ENCODE measurements around the gene ATP8A2. TPM values are rescaled to one million over a fixed set of nuclear protein-coding genes. Genes with fewer than 3 reads are reported as not detected.
"Not testable (repeated sequence)": the region's sequence is repeated elsewhere in the genome, so short reads cannot be mapped to it uniquely, and the experiment has no call there.

Gene ATP8A2
- total RNA-seq, 1 donor from 2014 or later = 0.40 TPM

DNA sequence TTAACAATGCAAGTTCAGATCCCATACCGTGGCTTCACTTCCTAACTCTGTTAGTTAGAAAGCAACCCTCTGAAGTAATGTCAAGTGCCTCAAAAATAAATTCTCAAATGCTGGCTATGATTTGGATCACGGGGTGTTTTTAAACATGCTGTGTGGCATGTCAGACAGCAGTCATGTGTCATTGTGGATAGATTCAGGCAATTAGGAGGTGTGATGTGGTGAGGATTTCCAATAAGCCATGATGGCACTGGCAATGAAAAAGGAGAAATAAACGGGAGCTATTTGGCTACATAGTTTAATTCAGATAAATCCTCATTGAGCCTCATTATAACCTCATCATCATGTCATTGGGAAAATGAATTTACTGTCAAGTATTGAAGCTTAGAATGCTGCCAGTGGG lies 130.3 kb downstream of the ATP8A2 start:
- H3K27me3 Mint-ChIP-seq = peaks cover 4% of the 10 kb centered on the region

DNA sequence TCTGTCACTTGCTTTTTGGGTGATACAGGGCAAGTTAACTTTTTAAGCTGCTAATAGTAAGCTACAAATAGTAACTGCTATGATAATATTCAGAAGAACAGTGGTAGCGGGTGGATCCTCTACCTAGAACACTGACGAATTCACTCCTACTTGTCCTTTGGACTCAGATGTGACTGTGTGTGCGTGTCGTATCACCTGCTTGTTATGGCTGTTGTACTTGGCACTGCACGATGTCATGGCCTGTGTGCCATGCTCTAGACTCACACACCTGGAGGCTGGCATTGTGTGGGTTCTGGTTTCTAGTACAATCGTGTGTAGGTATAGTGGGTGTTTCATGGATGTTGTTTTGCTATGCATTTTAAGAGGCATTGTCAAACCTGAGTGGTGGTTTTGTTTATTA lies 130.8 kb downstream of the ATP8A2 start:
- Mint-ChIP-seq H3K27ac (no peak overlapping the region), H3K27me3 (peaks cover 4% of the 10 kb centered on the region), H3K4me1 (no peaks in the 10 kb centered on the region), H3K9me3 (no peaks in the 10 kb centered on the region), H3K36me3 (ENCODE audit: low read depth) (no peaks in the 10 kb centered on the region), H3K4me3 (no peak overlapping the region)
- intact Hi-C loops (cut with micrococcal nuclease) = no loop called here
- no peak for DNase-seq

More for the DNA sequence above, 130.3 kb downstream of the ATP8A2 start:
- Mint-ChIP-seq H3K4me1 (no peaks in the 10 kb centered on the region), H3K36me3 (ENCODE audit: low read depth) (no peaks in the 10 kb centered on the region), H3K27ac (no peak overlapping the region), H3K4me3 (no peak overlapping the region), H3K9me3 (no peaks in the 10 kb centered on the region)
- intact Hi-C loops (cut with micrococcal nuclease) = no loop called here
- DNase-seq = no peak

DNA sequence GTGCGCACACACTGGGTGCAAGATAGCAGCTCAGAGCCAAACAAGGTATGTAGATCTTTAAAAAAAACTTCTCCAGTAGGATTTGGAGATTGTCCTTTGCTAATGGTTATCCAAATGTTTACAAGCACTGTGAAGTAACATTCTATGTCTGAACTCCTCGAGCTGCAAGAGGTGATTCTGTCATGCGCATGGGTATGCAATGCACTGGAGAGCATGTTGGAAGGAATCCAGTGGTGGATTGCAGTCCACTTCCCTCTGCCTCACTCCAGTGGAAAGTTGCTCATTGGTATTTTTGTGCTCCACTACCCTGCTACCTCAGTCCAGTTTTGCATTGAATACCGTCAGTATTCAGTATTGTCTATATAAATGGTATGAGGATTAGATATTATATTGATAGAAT lies 132.1 kb downstream of the ATP8A2 start:
- DNase-seq = no peak
- Mint-ChIP-seq H3K4me3 (no peak overlapping the region), H3K27me3 (peaks cover 4% of the 10 kb centered on the region), H3K9me3 (no peaks in the 10 kb centered on the region), H3K27ac (no peak overlapping the region), H3K36me3 (ENCODE audit: low read depth) (no peaks in the 10 kb centered on the region), H3K4me1 (no peaks in the 10 kb centered on the region)
- intact Hi-C loops (cut with micrococcal nuclease) = no loop called here

DNA sequence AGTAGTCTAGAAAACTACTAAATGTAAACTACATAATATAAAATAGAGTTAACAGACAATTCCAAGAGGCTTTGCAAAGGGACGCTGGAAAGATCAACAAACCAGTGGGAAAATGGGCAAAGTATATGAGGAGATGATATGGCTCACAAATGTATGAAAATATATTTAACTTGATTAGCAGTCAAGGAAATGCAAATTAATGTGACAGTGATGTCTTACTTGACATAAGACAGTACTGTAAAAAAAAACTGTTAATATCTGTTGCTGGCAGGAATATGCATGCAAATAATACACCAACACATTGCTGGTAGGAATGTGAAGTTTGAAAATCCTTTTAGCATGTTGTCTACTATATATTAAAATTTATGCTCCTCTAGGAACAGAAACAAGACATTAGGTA lies 136.1 kb downstream of the ATP8A2 start:
- DNase-seq = no peak
- no peak overlapping the region for H3K27ac Mint-ChIP-seq
- no peaks in the 10 kb centered on the region for H3K9me3 Mint-ChIP-seq
- no peaks in the 10 kb centered on the region for H3K27me3 Mint-ChIP-seq
- peaks cover 2% of the 10 kb centered on the region for H3K4me1 Mint-ChIP-seq
- no peak overlapping the region for H3K4me3 Mint-ChIP-seq
- no peaks in the 10 kb centered on the region for H3K36me3 Mint-ChIP-seq (ENCODE audit: low read depth)
- intact Hi-C loops (cut with micrococcal nuclease) = no loop called here

DNA sequence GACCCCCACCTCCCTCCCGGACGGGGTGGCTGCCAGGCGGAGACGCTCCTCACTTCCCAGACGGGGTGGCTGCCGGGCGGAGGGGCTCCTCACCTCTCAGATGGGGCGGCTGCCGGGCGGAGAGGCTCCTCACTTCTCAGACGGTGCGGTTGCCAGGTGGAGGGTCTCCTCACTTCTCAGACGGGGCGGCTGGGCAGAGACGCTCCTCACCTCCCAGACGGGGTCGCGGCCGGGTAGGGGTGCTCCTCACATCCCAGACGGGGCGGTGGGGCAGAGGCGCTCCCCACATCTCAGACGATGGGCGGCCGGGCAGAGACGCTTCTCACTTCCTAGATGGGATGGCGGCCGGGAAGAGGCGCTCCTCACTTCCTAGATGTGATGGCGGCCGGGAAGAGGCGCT lies 141.3 kb downstream of the ATP8A2 start:
- intact Hi-C loops (cut with micrococcal nuclease); H3K36me3 Mint-ChIP-seq (ENCODE audit: low read depth); DNase-seq; H3K4me3 Mint-ChIP-seq; H3K27ac Mint-ChIP-seq; H3K27me3 Mint-ChIP-seq; H3K4me1 Mint-ChIP-seq; H3K9me3 Mint-ChIP-seq: not testable (repeated sequence)

DNA sequence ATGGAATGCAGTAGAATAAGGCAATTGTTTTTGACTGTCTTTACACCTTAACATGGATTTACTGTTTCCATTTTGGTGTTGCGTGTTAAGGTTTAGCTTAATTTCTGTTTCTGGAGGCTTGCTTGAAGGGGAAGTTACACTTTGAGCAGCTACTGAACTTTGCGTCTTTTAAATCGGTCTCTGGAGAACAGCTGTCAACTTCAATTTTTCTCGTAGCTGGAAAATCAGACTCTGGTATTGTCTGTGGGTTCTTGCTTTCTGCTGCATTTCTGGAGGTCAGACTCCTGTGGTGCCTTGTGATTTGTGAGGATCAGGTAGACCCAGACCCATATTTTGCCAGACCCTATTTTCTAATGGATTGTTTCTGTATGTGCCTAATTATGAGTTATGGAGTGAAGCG lies 146.7 kb downstream of the ATP8A2 start:
- H3K27me3 Mint-ChIP-seq = peaks cover 5% of the 10 kb centered on the region
- no peak overlapping the region for H3K4me3 Mint-ChIP-seq
- no peaks in the 10 kb centered on the region for H3K9me3 Mint-ChIP-seq
- H3K36me3 Mint-ChIP-seq (ENCODE audit: low read depth) = no peaks in the 10 kb centered on the region
- no peaks in the 10 kb centered on the region for H3K4me1 Mint-ChIP-seq
- intact Hi-C loops (cut with micrococcal nuclease) = no loop called here
- DNase-seq = no peak
- H3K27ac Mint-ChIP-seq = no peak overlapping the region

DNA sequence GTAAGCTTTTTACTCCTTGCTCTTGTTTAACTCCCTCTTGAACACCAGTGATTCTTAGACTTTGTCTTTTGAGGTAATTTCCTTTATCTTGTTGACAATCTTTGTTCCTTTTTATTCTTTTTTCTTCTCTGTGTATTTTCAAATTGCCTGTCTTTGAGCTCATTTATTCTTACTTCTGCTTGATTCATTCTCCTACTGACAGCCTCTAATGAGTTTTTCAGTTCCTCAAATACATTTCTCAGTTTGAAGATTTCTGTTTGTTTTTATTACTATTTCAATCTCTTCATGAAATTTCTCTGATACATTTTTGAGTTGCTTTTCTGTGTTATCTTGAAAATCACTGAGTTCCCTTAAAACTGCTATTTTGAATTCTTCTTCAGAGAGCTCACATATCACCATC lies 154.1 kb downstream of the ATP8A2 start:
- H3K9me3 Mint-ChIP-seq = peaks cover 15% of the 10 kb centered on the region
- no peaks in the 10 kb centered on the region for H3K4me1 Mint-ChIP-seq
- no peaks in the 10 kb centered on the region for H3K36me3 Mint-ChIP-seq (ENCODE audit: low read depth)
- H3K27ac Mint-ChIP-seq = no peak overlapping the region
- no peak overlapping the region for H3K4me3 Mint-ChIP-seq
- H3K27me3 Mint-ChIP-seq = peaks cover 19% of the 10 kb centered on the region
- intact Hi-C loops (cut with micrococcal nuclease) = no loop called here
- DNase-seq = no peak

DNA sequence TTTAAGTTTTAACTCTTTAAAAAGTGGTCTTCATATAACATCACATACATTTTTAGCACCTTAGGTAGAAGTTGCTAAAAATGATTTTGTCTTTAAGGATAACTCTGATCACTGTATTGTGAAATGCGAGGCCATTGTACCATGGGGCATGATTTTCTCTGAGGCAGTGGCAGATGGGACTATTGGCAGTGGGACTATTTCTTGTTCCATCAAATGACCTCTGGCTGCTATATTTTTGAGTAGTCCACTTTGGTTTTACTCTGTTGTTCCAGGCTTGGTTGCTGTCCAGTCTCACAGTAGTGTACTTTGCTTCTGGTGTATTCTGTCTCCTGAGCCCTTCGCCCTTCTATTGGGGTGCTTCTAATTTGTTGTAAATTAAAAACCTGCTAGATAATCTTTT lies 156.5 kb downstream of the ATP8A2 start:
- H3K9me3 Mint-ChIP-seq = peaks cover 15% of the 10 kb centered on the region
- intact Hi-C loops (cut with micrococcal nuclease) = no loop called here
- no peak overlapping the region for H3K27ac Mint-ChIP-seq
- DNase-seq = no peak
- H3K36me3 Mint-ChIP-seq (ENCODE audit: low read depth) = no peaks in the 10 kb centered on the region
- peaks cover 21% of the 10 kb centered on the region for H3K27me3 Mint-ChIP-seq
- no peak overlapping the region for H3K4me3 Mint-ChIP-seq
- no peaks in the 10 kb centered on the region for H3K4me1 Mint-ChIP-seq

DNA sequence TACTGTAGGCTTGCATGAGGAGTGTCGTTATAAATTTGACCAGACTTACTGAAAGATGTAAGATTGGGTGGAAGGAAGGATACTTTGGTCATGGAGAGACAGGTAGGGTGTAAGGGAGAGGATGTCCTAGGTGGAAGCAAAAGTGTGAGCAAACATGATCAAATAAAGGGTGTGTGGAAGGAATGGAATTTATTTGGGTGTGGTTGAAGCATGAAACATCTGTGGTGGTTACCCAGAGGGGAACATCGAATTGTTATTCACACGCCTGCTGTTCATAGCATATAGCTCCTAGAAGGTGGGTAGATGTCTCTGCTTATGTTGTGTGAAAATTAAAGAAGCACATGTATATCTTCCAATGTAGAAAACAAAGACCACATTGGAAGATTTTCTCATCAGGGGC lies 157.7 kb downstream of the ATP8A2 start:
- Mint-ChIP-seq H3K27ac (no peak overlapping the region), H3K4me3 (no peak overlapping the region), H3K36me3 (ENCODE audit: low read depth) (no peaks in the 10 kb centered on the region), H3K27me3 (peaks cover 15% of the 10 kb centered on the region), H3K9me3 (peaks cover 15% of the 10 kb centered on the region), H3K4me1 (no peaks in the 10 kb centered on the region)
- DNase-seq = no peak
- intact Hi-C loops (cut with micrococcal nuclease) = no loop called here

DNA sequence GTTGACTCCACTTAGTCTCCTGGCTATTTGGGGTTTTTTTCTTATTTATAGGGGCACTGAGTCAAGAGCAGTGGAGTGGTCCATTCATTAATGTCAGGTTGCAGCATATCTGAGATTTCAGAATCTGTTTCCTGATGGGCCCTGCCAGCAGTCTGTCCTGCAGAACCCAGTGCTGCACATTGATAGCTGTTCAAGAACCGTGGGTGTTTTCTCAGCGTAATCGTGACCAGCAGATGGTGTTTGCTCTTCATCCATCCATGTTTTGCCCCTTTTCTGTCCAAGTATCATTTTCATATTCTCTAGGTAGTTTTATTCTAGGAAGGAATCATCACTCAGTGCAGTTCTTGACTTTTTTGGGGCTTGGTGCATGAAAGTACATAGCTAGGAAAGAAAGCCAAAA lies 166.5 kb downstream of the ATP8A2 start:
- no peaks in the 10 kb centered on the region for H3K36me3 Mint-ChIP-seq (ENCODE audit: low read depth)
- H3K9me3 Mint-ChIP-seq = no peaks in the 10 kb centered on the region
- H3K27ac Mint-ChIP-seq = no peak overlapping the region
- no peak overlapping the region for H3K4me3 Mint-ChIP-seq
- H3K27me3 Mint-ChIP-seq = peaks cover 9% of the 10 kb centered on the region
- DNase-seq = no peak
- intact Hi-C loops (cut with micrococcal nuclease) = no loop called here
- no peaks in the 10 kb centered on the region for H3K4me1 Mint-ChIP-seq

DNA sequence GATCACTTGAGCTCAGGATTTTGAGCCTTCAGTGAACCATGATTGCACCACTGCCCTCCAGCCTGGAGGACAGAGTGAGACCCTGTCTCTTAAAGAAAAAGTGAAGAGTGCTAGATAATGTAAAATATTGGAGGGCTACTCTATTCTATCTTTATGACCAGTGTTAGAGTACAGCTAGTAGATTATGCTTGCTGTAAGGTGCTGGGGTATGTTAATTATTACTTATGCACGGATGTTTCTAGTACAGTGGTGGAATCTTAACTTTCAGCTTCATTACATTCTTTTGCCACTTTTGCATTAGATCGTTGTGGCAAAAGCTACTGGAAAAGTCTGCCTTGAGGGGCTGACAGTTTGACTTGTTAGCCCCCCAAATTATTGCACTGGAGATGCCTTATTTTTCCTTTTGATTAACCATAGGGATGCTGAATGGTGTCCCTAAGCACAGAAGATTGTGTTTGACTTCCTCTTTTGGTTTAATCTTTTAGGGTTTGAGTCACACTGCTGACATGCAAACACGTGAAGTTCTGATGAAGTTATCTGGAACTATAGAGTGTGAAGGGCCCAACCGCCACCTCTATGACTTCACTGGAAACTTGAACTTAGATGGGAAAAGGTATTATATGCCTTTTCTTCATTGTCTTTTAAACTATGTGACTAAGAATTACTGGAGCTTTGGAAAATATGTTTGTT lies 169.8 kb downstream of the ATP8A2 start:
- H3K27ac Mint-ChIP-seq = no peak overlapping the region
- H3K4me1 Mint-ChIP-seq = no peaks in the 10 kb centered on the region
- no peak for DNase-seq
- intact Hi-C loops (cut with micrococcal nuclease) = no loop called here
- H3K4me3 Mint-ChIP-seq = no peak overlapping the region
- peaks cover 17% of the 10 kb centered on the region for H3K27me3 Mint-ChIP-seq
- no peaks in the 10 kb centered on the region for H3K36me3 Mint-ChIP-seq (ENCODE audit: low read depth)
- peaks cover 3% of the 10 kb centered on the region for H3K9me3 Mint-ChIP-seq

DNA sequence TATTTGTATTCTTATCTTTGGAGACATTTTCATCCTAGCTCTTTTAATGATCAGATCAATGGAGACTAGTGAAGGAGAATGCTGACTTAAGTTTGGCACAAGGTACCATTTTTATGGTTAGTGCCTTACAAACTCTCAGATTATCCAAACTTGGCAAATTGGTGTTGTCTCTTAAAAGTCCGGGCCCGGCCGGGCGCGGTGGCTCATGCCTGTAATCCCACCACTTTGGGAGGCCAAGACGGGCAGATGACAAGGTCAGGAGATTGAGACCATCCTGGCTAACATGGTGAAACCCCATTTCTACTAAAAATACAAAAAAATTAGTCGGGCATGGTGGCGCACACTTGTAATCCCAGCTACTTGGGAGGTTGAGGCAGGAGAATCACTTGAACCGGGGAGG lies 177.2 kb downstream of the ATP8A2 start:
- H3K4me3 Mint-ChIP-seq; H3K36me3 Mint-ChIP-seq (ENCODE audit: low read depth); H3K9me3 Mint-ChIP-seq; intact Hi-C loops (cut with micrococcal nuclease); DNase-seq; H3K27ac Mint-ChIP-seq; H3K4me1 Mint-ChIP-seq: not testable (repeated sequence)
- H3K27me3 Mint-ChIP-seq = peaks cover 14% of the 10 kb centered on the region

DNA sequence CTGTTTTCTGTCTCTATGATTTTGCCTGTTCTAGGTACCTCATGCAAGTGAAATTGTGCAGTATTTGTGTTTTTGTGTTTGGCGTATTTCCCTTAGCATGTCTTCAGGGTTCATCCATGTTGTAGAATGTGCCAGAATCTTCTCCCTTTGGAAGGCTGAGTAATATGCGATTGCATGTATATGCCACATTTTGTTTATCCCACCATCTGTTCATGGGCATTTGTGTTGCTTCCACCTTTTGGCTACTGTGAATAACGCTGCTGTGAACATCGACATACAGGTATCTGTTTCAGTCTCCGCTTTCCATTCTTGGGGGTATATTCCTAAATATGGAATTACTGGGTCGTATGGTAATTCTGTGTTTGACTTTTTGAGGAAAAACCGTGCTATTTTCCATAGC lies 190.0 kb downstream of the ATP8A2 start:
- Mint-ChIP-seq H3K9me3 (no peaks in the 10 kb centered on the region), H3K27me3 (peaks cover 17% of the 10 kb centered on the region), H3K36me3 (ENCODE audit: low read depth) (no peaks in the 10 kb centered on the region), H3K4me1 (no peaks in the 10 kb centered on the region), H3K27ac (no peak overlapping the region), H3K4me3 (no peak overlapping the region)
- no peak for DNase-seq
- intact Hi-C loops (cut with micrococcal nuclease) = no loop called here

DNA sequence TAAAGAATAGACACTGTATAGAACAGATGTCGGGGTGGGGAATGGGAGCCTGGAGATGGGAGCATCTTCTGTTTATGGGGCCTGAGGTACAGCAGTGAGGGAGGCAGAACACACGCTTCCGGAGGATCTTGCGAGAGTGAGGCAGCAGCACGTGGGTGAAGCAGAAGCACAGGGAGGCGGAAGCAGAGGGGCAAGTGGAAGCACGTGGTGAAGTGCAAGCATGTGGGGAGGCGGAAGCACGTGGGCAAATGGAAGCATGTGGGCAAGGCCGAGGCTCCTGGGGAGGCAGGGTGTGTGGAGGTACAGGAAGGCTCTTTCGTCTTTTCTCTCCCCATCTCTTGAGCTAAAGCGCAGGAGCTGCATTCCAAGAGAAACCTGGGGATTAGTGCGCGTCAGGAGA lies 198.4 kb downstream of the ATP8A2 start:
- H3K4me3 Mint-ChIP-seq = no peak overlapping the region
- H3K27me3 Mint-ChIP-seq = peaks cover 38% of the 10 kb centered on the region
- intact Hi-C loops (cut with micrococcal nuclease) = loop anchor here (10.0 kb wide), 1 partner anchor 255 kb away; no protein-coding TSS in a partner anchor
- DNase-seq = no peak
- H3K4me1 Mint-ChIP-seq = no peaks in the 10 kb centered on the region
- H3K36me3 Mint-ChIP-seq (ENCODE audit: low read depth) = no peaks in the 10 kb centered on the region
- no peak overlapping the region for H3K27ac Mint-ChIP-seq
- no peaks in the 10 kb centered on the region for H3K9me3 Mint-ChIP-seq

DNA sequence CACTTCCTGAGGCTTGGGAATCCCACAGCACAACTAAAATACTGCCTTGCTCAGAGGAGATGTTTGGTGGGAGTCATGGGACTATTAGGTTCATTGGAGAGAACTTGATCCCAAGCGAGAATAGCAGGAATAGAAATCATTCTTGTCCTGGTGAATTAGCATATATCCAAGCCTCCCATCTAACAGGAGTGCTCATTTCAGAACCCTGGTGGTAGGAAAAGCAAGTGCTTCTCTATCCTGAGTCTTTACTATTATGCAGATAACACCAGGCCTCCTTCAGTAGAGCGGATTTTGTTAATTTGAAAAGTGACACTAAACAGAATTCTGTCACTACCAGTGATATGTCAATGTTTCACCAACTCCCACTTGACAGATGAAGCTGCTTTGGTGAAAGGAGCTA lies 199.5 kb downstream of the ATP8A2 start:
- intact Hi-C loops (cut with micrococcal nuclease) = loop anchor here (10.0 kb wide), 1 partner anchor 254 kb away; no protein-coding TSS in a partner anchor
- no peak for DNase-seq
- no peaks in the 10 kb centered on the region for H3K9me3 Mint-ChIP-seq
- H3K4me3 Mint-ChIP-seq = no peak overlapping the region
- peaks cover 38% of the 10 kb centered on the region for H3K27me3 Mint-ChIP-seq
- H3K27ac Mint-ChIP-seq = no peak overlapping the region
- H3K4me1 Mint-ChIP-seq = peaks cover 4% of the 10 kb centered on the region
- no peaks in the 10 kb centered on the region for H3K36me3 Mint-ChIP-seq (ENCODE audit: low read depth)

All from activated CD4-positive, alpha-beta T cell treated with anti-CD3 and anti-CD28 coated beads, Interleukin-2, amount 10 ng/mL, durations not matched to agents 24 days and 14 days (primary cell).